Skin of body (tissue), 2 donors: ENCODE results near the gene SLC27A4. TPM values are rescaled to one million over a fixed set of nuclear protein-coding genes. Genes with fewer than 3 reads are reported as not detected.

Experiments used
- DNase-seq: peaks from one replicate; lab custom pipeline; 2025; lab: John Stamatoyannopoulos, UW
- total RNA-seq: library from RNA; depleted of rRNA; stranded (reverse); fragments of >200 nt; gene quantifications from one replicate; pipeline ENCODE4 v1.2.3, GENCODE V29; 2014

Gene SLC27A4
- total RNA-seq, 1 donor from 2014 or later: 17.7 TPM

- DNase-seq: no peak
Observed at GRCh38 chr9:128390150-128390812, 50.0 kb downstream of the SLC27A4 start.

GRCh38 chr9:128390813-128391711 lies 50.7 kb downstream of the SLC27A4 start:
- no peak for DNase-seq

- DNase-seq: no peak
Observed at GRCh38 chr9:128391956-128392301, 51.6 kb downstream of the SLC27A4 start.

GRCh38 chr9:128392302-128393144 lies 52.2 kb downstream of the SLC27A4 start:
- no peak for DNase-seq

- no peak for DNase-seq
Observed at GRCh38 chr9:128393145-128393775, 52.9 kb downstream of the SLC27A4 start.

GRCh38 chr9:128393970-128394369 lies 53.6 kb downstream of the SLC27A4 start:
- DNase-seq: no peak

- no peak for DNase-seq
Observed at GRCh38 chr9:128394379-128395168, 54.2 kb downstream of the SLC27A4 start.

- DNase-seq: no peak
Observed at GRCh38 chr9:128396970-128397613, 56.8 kb downstream of the SLC27A4 start.

- DNase-seq: no peak
Observed at GRCh38 chr9:128397831-128398230, 57.5 kb downstream of the SLC27A4 start.

- no peak for DNase-seq
Observed at GRCh38 chr9:128399861-128400260, 59.5 kb downstream of the SLC27A4 start.

- no peak for DNase-seq
Observed at GRCh38 chr9:128404560-128404959, 64.2 kb downstream of the SLC27A4 start.

- DNase-seq: no peak
Observed at GRCh38 chr9:128405077-128405779, 64.9 kb downstream of the SLC27A4 start.

- no peak for DNase-seq
Observed at GRCh38 chr9:128405780-128406171, 65.4 kb downstream of the SLC27A4 start.

- DNase-seq: no peak
Observed at GRCh38 chr9:128406848-128407391, 66.6 kb downstream of the SLC27A4 start.

- no peak for DNase-seq
Observed at GRCh38 chr9:128408963-128409431, 68.7 kb downstream of the SLC27A4 start.

GRCh38 chr9:128409450-128409849 lies 69.1 kb downstream of the SLC27A4 start:
- no peak for DNase-seq

GRCh38 chr9:128409978-128410377 lies 69.7 kb downstream of the SLC27A4 start:
- no peak for DNase-seq
